NK-92 (cell line): Measurements from ENCODE around the gene WWC2.
"Not testable (repeated sequence)": the region's sequence is repeated elsewhere in the genome, so short reads cannot be mapped to it uniquely, and the experiment has no call there.

Experiments
- DNase-seq: peaks from one replicate; lab custom pipeline; 2025; ENCODE audit not compliant: unreplicated experiment; lab: John Stamatoyannopoulos, UW

WWC2 gene

GRCh38 chr4:183289688-183290087, 190.6 kb downstream of the WWC2 start:
- DNase-seq, result no peak

- DNase-seq, result no peak
Observed at GRCh38 chr4:183291070-183291469, 192.0 kb downstream of the WWC2 start.

GRCh38 chr4:183295711-183296110, 196.7 kb downstream of the WWC2 start:
- DNase-seq, result no peak

GRCh38 chr4:183297675-183298074, 198.6 kb downstream of the WWC2 start:
- no peak for DNase-seq

GRCh38 chr4:183299464-183299863, 200.4 kb downstream of the WWC2 start:
- no peak for DNase-seq

GRCh38 chr4:183300070-183300469, 201.0 kb downstream of the WWC2 start:
- no peak for DNase-seq

- DNase-seq, result no peak
Observed at GRCh38 chr4:183300655-183301054, 201.6 kb downstream of the WWC2 start.

GRCh38 chr4:183303301-183303700, 204.2 kb downstream of the WWC2 start:
- DNase-seq, result no peak

- DNase-seq, result no peak
Observed at GRCh38 chr4:183304067-183304466, 205.0 kb downstream of the WWC2 start.

GRCh38 chr4:183304538-183304937, 205.5 kb downstream of the WWC2 start:
- no peak for DNase-seq

- DNase-seq, result no peak
Observed at GRCh38 chr4:183306811-183307210, 207.8 kb downstream of the WWC2 start.

- no peak for DNase-seq
Observed at GRCh38 chr4:183312841-183313240, 213.8 kb downstream of the WWC2 start.

GRCh38 chr4:183314336-183314735, 215.3 kb downstream of the WWC2 start:
- no peak for DNase-seq

GRCh38 chr4:183314806-183315205, 215.7 kb downstream of the WWC2 start:
- DNase-seq, result no peak

- no peak for DNase-seq
Observed at GRCh38 chr4:183318656-183319055, 219.6 kb downstream of the WWC2 start.

- DNase-seq, result no peak
Observed at GRCh38 chr4:183320211-183321059, 221.4 kb downstream of the WWC2 start, which contains the start of gene CLDN22. CLDN22 (minus strand) TSS chr4:183320276; CDS start chr4:183320218, 58 bp downstream.

- no peak for DNase-seq
Observed at GRCh38 chr4:183321079-183321478, 222.0 kb downstream of the WWC2 start.

GRCh38 chr4:183321516-183321915, 222.5 kb downstream of the WWC2 start:
- DNase-seq, result no peak

- no peak for DNase-seq
Observed at GRCh38 chr4:183322326-183322725, 223.3 kb downstream of the WWC2 start, which contains the start of gene CLDN24. CLDN24 (minus strand) TSS chr4:183322426; CDS start chr4:183322426, 0 bp downstream.

- DNase-seq, result no peak
Observed at GRCh38 chr4:183323295-183323694, 224.2 kb downstream of the WWC2 start.

GRCh38 chr4:183324056-183324455, 225.0 kb downstream of the WWC2 start:
- DNase-seq, result not testable (repeated sequence)

- no peak for DNase-seq
Observed at GRCh38 chr4:183324619-183325018, 225.6 kb downstream of the WWC2 start.

- DNase-seq, result not testable (repeated sequence)
Observed at GRCh38 chr4:183326387-183326786, 227.3 kb downstream of the WWC2 start.
